Urinary bladder (tissue), 4 donors: ENCODE results near the gene SYVN1. TPM values are rescaled to one million over a fixed set of nuclear protein-coding genes. Genes with fewer than 3 reads are reported as not detected.
A peak's percentile ranks its signal among the peaks of the same experiment; 100 is the strongest.
"Not testable (repeated sequence)": the region's sequence is repeated elsewhere in the genome, so short reads cannot be mapped to it uniquely, and the experiment has no call there.

Source experiments
- DNase-seq: peaks from one replicate; pipeline ENCODE4 v3.0.0-alpha.2; 2015; ENCODE audit errors: extremely low spot score
- H3K27ac ChIP-seq: one replicate; pipeline ENCODE4 v1.5.1; 2013; ENCODE audit warnings: low read depth, mild to moderate bottlenecking, moderate library complexity
- H3K36me3 ChIP-seq: one replicate; pipeline ENCODE4 v1.6.1; 2013; ENCODE audit warnings: mild to moderate bottlenecking, moderate library complexity; ENCODE audit not compliant: insufficient read depth
- H3K4me1 ChIP-seq: one replicate; pipeline ENCODE4 v1.6.1; 2013; ENCODE audit warnings: mild to moderate bottlenecking, moderate library complexity; ENCODE audit not compliant: insufficient read depth
- H3K4me3 ChIP-seq: one replicate; pipeline ENCODE4 v1.5.1; 2013; ENCODE audit warnings: low read depth, low read length
- WGBS: extraction: QIAGEN DNeasy Blood & Tissue Kit; methylation state at CpG from one replicate; pipeline ENCODE4 v1.1.7; 2013; 5-methylcytosine and 5-hydroxymethylcytosine counted together
- polyA plus RNA-seq: library from polyadenylated mRNA; stranded (reverse); fragments of 200-250 nt; gene quantifications from one replicate; pipeline ENCODE4 v1.2.3, GENCODE V29; 2013
- total RNA-seq: library from RNA; depleted of rRNA; stranded (reverse); fragments of >200 nt; gene quantifications from one replicate; pipeline ENCODE4 v1.2.3, GENCODE V29; 2014
- donor health status: healthy with polysubstance abuse.
- donor health status: healthy.

The SYVN1 gene
- total RNA-seq (16.2 TPM), polyA plus RNA-seq (29.3 TPM)

DNA sequence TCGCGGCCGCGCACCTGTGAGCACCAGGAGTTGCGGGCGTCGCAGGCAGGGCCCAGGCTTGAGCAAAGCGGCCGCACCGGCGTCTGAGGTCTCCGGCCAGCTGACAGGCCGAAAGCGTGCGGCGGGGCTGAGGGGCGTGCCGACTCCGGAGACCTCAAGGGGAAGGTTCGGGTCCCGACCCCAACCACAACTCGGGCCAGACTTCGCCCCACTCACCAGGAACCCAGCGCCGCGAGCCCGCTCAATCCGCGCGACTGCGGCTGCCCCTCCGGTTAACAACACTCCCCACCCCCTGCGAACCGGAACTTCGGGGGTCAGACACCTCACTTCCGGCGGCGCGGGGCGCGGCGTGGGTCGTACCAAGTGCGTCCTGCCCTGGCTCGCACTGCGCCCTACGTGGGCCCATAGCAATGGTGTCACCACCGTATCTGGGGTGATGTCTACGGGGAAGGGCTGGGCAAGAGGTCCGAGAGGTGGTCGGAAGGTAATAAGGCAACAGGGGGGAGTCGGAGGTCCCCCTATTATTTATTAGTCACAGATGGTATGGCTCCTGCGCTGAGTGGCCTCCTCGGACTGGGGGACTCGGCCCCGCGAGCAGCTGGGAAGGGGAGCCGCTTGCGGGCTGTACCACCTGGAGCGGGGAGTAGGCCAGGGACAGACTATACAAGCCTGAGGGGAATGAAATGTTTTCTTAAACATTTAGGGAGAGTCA lies at the start of gene SYVN1:
SYVN1 (minus strand) TSS at position 280 of the 712 bp plus-strand sequence. CDS start 918 bp downstream, outside the sequence.
- Histone ChIP-seq H3K27ac (peak within 1 kb of the TSS; percentile 94), H3K4me3 (peak within 1 kb of the TSS; percentile 87), H3K36me3 (peaks cover 11% of the 10 kb centered on the region), H3K4me1 (no peaks in the 10 kb centered on the region)
- DNase-seq: no peak
- WGBS: under 1% methylated on average over 60 of the region's 60 CpGs

DNA sequence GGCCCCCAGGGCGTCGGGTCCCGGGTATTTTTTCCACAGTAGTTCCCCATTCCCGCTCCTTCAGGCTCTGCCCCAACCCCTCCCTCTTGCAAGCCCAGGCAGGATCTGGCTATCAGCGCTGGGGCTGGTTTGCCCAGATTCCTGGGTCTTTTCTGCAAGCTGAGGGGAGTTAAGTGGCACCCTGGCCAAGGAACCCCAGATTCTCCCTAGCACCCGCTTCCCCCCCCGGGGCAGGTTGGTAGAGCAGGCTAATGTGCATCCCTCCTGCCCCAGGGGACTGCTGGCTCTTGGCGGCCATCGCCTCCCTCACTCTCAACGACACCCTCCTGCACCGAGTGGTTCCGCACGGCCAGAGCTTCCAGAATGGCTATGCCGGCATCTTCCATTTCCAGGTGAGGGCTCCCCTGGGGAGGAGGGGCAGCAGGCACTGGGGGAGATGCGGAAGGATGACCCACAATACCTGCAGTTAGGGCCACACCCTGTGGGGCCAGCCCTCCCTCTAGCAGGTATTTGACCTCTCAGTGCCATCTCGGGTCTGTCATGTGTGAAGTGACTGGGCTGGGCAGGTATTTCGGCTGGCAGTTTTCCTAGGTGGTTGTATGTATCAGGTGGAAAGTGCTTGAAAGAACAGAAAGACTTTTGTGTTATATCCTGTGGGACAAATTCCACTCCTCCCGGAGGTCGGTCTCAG lies 49.0 kb upstream of the SYVN1 start:
- DNase-seq: no peak
- peak overlapping the region; percentile 85 for H3K4me3 ChIP-seq
- no peaks in the 10 kb centered on the region for H3K4me1 ChIP-seq
- peaks cover 4% of the 10 kb centered on the region for H3K36me3 ChIP-seq
- WGBS: 78% methylated on average over 19 of the region's 19 CpGs
- H3K27ac ChIP-seq: peak overlapping the region; percentile 86

- Histone ChIP-seq H3K27ac (peak overlapping the region; percentile 86), H3K36me3 (peaks cover 3% of the 10 kb centered on the region), H3K4me1 (no peaks in the 10 kb centered on the region), H3K4me3 (peak overlapping the region; percentile 85)
- WGBS: 29% methylated on average over 23 of the region's 23 CpGs
- DNase-seq: no peak
Measured at GRCh38 chr11:65182258-65183170, 48.2 kb upstream of the SYVN1 start.

- H3K4me1 ChIP-seq: no peaks in the 10 kb centered on the region
- H3K36me3 ChIP-seq: peaks cover 3% of the 10 kb centered on the region
- H3K27ac ChIP-seq: peak within 1 kb of the TSS; percentile 86
- WGBS: under 1% methylated on average over 43 of the region's 43 CpGs
- peak; percentile 60 for DNase-seq
- peak within 1 kb of the TSS; percentile 85 for H3K4me3 ChIP-seq
Measured at GRCh38 chr11:65181569-65182257, 47.4 kb upstream of the SYVN1 start, which contains the start of gene CAPN1. Gene CAPN1 (plus strand): TSS chr11:65181928. CDS start chr11:65182702, 774 bp downstream.

DNA sequence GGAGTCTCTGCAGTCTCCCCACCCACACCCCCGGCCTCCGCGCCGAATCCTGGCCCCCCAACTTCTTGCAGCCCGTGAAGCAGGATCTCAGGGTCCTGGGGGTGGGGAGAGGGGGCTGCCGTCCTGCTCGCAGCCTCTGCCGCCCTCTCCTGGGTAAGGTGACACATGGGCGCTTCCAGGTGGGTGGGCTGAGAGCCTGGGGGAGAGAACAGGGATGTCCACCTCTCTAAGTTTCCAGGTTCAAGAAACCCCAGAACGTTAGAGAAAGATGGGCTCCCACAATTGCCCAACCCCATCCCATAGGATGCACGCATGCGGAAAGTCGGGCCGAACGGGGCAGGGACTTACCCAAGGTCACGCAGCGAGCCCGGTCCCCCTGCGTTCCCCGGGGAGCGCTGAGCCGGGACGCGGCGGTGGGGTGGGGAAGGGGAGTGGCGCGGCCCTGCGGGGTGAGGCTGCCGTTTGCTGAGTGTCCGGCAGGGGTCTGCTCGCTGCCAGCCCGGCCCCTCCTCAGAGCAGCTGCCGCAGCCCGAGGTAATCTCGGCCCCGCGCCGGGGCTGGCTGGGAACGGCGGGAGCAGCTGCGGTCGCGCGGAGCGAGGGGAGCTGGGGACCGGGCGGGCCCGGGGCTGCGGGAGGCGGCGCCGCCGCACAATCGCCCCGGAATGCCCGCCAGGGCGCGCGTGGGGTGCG lies 46.7 kb upstream of the SYVN1 start:
- Histone ChIP-seq H3K36me3 (peaks cover 2% of the 10 kb centered on the region), H3K4me1 (no peaks in the 10 kb centered on the region), H3K27ac (peak overlapping the region; percentile 58), H3K4me3 (peak overlapping the region; percentile 85)
- under 1% methylated on average over 60 of the region's 60 CpGs for WGBS
- DNase-seq: peak; percentile 42

DNA sequence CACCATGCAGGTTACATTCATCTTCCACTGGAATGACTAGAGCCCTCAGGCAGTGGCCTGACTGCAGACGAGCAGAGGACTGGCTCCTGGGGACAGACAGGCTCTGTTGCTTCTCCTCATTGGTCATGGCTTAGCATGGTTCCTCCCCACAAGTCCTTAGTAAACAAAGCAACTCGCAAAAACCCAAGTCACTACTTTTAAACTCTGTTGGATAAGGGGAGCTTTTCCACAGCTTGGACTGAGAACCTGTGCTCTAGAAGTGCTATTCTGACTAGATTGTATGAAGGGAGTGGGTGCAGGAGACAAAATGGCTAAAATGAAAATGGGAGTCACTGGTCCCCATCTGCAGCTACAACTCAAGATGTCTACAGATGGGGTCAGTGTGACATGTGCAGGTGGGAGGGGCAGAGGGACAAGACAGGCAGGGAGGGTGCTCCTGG lies 40.3 kb upstream of the SYVN1 start:
- H3K27ac ChIP-seq, DNase-seq, H3K36me3 ChIP-seq, H3K4me1 ChIP-seq, H3K4me3 ChIP-seq: not testable (repeated sequence)
- WGBS: 33% methylated on average over 2 of the region's 2 CpGs

DNA sequence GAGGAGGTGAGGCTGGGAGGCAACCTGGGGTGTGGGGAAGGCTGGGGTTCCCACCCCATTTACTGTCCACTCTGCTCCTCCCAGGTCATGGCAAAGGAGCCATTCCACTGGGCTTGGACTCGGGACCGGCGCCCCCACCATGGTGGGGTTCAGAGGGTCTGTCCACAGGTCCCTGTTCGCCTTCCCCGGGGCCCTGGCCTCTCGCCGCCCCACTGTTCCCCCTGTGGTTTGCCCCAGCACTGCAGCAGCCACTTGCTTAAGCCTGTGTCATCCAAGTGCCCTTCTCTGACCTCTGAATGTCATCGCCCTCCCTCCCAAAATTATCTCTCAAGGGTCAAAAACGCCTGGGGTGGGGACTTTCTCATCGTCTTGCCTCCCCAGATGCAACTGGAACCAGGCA lies 38.3 kb upstream of the SYVN1 start:
- Histone ChIP-seq H3K4me1 (no peaks in the 10 kb centered on the region), H3K27ac (no peak overlapping the region), H3K36me3 (no peaks in the 10 kb centered on the region), H3K4me3 (no peak overlapping the region)
- 86% methylated on average over 10 of the region's 10 CpGs for WGBS
- DNase-seq: no peak

- 93% methylated on average over 21 of the region's 21 CpGs for WGBS
- Histone ChIP-seq H3K4me1 (no peaks in the 10 kb centered on the region), H3K36me3 (no peaks in the 10 kb centered on the region), H3K27ac (no peak within 1 kb of the TSS), H3K4me3 (no peak within 1 kb of the TSS)
- no peak for DNase-seq
Measured at GRCh38 chr11:65170058-65170534, 35.8 kb upstream of the SYVN1 start, which contains the start of gene SPDYC. Gene SPDYC (plus strand): TSS chr11:65170233. CDS start chr11:65171358, 1,125 bp downstream.

GRCh38 chr11:65169164-65169641 lies 34.9 kb upstream of the SYVN1 start:
- 61% methylated on average over 11 of the region's 11 CpGs for WGBS

GRCh38 chr11:65167656-65168055 lies 33.3 kb upstream of the SYVN1 start:
- H3K36me3 ChIP-seq: no peaks in the 10 kb centered on the region
- H3K4me1 ChIP-seq: no peaks in the 10 kb centered on the region
- DNase-seq: no peak
- no peak overlapping the region for H3K27ac ChIP-seq
- H3K4me3 ChIP-seq: no peak overlapping the region
- 93% methylated on average over 3 of the region's 3 CpGs for WGBS

More at GRCh38 chr11:65169164-65169641, 34.9 kb upstream of the SYVN1 start:
- no peak for DNase-seq
- Histone ChIP-seq H3K4me3 (no peak overlapping the region), H3K4me1 (no peaks in the 10 kb centered on the region), H3K36me3 (no peaks in the 10 kb centered on the region), H3K27ac (no peak overlapping the region)

DNA sequence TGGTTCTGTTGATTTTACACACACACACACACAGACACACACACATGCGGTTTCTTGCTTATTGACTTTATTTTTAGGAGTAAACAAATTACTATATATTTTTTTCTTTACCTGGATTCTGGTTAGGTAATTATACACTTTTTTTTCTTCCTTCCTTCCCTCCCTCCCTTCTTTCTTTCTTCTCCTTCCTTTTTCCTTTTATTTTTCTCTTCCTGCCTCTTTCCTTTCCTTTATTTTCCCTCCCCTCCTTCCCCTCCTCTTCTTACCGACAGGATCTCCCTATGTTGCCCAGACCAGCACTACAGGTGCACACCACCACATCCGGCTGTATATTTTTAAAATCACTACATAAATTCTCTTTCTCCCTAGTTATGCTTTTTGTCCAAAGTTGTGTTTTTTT lies 32.6 kb upstream of the SYVN1 start:
- WGBS: 95% methylated on average over 3 of the region's 3 CpGs
- Histone ChIP-seq H3K4me1 (no peaks in the 10 kb centered on the region), H3K27ac (no peak overlapping the region), H3K36me3 (no peaks in the 10 kb centered on the region), H3K4me3 (no peak overlapping the region)
- DNase-seq: no peak
